ENCODE measurements around the gene PIP5K1A. TPM values are rescaled to one million over a fixed set of nuclear protein-coding genes. Genes with fewer than 3 reads are reported as not detected.
"Not testable (repeated sequence)": the region's sequence is repeated elsewhere in the genome, so short reads cannot be mapped to it uniquely, and the experiment has no call there.

The PIP5K1A gene
- total and polyA plus RNA-seq, 5 experiments from 2014 or later = 8.5 to 55.8 (median 11.0) TPM

DNA sequence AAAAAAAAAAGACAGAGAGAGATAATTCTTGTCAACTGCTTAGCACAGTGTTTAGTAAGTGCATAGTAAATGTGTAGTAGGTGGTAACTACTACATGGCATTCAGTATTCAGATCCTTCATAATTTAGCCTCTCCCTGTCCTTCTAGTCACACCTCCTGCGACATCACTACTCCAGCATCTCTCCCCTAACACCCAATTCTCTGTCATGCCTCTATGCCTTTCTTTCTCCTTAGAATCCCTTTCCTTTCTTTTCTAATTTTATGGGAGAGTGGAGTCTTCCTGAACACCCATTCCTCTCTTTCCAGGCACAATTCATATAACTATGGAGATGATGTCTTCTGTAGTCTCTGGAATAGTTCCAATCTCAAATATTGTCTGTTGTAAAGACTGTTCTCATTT, 4.5 kb upstream of the PIP5K1A start:
- H3K4me1 Mint-ChIP-seq = peaks cover 22 to 37% (median 33%) of the 10 kb centered on the region in 4 donors
- peaks cover 0 to 3% (median 0%) of the 10 kb centered on the region in 5 donors for H3K27me3 Mint-ChIP-seq
- ATAC-seq (no peak), DNase-seq (no peak)
- POLR2A ChIA-PET = interaction anchor here (0.6 kb wide), 1 partner anchor 81 kb away, joined by 3 read pairs; no protein-coding TSS in a partner anchor
- H3K4me3 Mint-ChIP-seq = no peak overlapping the region
- H3K36me3 Mint-ChIP-seq = peaks cover 0 to 4% (median 0%) of the 10 kb centered on the region in 3 donors
- H3K27ac Mint-ChIP-seq = no peak overlapping the region
- no peaks in the 10 kb centered on the region for H3K9me3 Mint-ChIP-seq

DNA sequence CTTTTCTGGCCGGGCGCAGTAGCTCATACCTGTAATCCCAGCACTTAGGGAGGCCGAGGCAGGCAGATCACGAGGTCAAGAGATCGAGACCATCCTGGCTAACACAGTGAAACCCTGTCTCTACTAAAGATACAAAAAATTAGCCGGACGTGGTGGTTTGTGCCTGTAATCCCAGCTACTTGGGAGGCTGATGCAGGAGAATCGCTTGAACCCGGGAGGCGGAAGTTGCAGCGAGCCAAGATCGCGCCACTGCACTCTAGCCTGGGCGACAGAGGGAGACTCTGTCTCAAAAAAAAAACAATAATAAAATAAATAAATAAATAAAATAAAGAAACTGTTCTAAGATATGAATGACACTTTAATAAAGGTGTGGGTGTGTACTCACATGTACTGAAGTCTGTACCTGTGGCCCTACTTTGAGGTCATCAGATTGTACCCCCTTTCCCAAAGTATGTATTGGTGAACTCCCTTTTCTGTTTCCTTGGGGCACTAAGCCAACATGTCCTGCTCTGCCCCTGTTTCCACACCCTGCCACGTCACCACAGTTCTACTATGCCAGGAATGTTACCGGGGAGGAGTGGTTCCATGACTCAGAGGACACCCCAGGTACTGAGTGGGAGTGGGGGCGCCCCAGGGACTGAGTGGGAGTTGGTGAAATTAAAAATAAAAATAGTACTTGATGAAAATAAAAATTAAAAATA, 3.3 kb upstream of the PIP5K1A start:
- not testable (repeated sequence) for H3K27ac Mint-ChIP-seq

DNA sequence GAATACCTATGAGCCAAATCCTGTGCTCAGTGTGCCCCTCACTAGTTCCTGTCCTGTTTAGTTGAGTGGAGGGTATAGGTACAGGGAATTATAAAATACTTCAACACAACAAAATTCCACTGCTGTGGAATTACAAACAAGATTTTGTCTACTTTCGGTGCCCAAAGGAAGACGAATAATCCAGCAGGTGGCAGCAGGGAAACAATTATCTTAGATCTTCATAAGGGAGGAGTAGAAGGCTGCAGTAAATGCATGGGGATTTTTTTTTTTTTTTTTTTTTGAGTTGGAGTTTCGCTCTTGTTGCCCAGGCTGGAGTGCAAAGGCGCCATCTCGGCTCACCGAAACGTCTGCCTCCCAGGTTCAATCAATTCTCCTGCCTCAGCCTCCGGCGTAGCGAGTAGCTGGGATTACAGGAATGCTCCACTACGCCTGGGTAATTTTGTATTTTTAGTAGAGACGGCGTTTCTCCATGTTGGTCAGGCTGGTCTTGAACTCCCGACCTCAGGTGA, 2.0 kb upstream of the PIP5K1A start:
- peaks cover 25 to 38% (median 33%) of the 10 kb centered on the region in 4 donors for H3K4me1 Mint-ChIP-seq
- H3K36me3 Mint-ChIP-seq = peaks cover 0 to 6% (median 3%) of the 10 kb centered on the region in 3 donors
- peak overlapping the region in 2 of 10 donors; percentile 58 to 66 for H3K27ac Mint-ChIP-seq
- ATAC-seq (peak; percentile 12 to 25), DNase-seq (peak in 9 of 10 donors; percentile 19 to 78 (median 51))
- POLR2A ChIA-PET = interaction anchor here (0.7 to 1.4 kb wide), 3 partner anchors 55 to 144 kb away, joined by 3 to 9 read pairs (median 4); no protein-coding TSS in a partner anchor
- peak overlapping the region in 6 of 10 donors; percentile 13 to 70 (median 42) for H3K4me3 Mint-ChIP-seq
- peaks cover 0 to 3% (median 0%) of the 10 kb centered on the region in 5 donors for H3K27me3 Mint-ChIP-seq
- no peaks in the 10 kb centered on the region for H3K9me3 Mint-ChIP-seq

More for the DNA sequence above, 3.3 kb upstream of the PIP5K1A start:
- DNase-seq, H3K27me3 Mint-ChIP-seq, H3K9me3 Mint-ChIP-seq, ATAC-seq, H3K36me3 Mint-ChIP-seq: not testable (repeated sequence)
- H3K4me1 Mint-ChIP-seq = peaks cover 27 to 37% (median 34%) of the 10 kb centered on the region in 4 donors
- peak overlapping the region in 1 of 10 donors; percentile 39 for H3K4me3 Mint-ChIP-seq
- POLR2A ChIA-PET = interaction anchor here (0.6 to 0.8 kb wide), 3 partner anchors 17 to 163 kb away, joined by 3 to 7 read pairs (median 4); no protein-coding TSS in a partner anchor

DNA sequence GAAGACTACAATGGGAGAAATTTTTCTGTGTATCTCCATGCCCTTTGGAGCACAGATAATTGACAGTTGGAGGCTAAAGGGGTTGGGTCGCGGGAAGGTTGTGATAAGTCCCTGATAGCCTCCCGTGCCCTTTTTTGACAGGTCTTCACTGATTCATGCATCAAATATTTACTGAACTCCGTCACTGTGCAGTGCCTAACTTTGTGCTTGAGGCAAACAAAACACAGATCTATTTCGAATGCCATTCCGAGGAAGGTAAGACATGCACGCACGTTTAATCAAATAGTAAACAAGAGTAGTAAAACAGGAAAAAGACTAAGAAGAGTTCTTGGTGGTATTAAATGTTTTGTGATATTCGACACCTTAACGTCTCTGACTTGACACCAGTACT, 494 bp upstream of the PIP5K1A start:
- no peak for DNase-seq
- H3K4me1 Mint-ChIP-seq = peaks cover 28 to 47% (median 41%) of the 10 kb centered on the region in 4 donors

DNA sequence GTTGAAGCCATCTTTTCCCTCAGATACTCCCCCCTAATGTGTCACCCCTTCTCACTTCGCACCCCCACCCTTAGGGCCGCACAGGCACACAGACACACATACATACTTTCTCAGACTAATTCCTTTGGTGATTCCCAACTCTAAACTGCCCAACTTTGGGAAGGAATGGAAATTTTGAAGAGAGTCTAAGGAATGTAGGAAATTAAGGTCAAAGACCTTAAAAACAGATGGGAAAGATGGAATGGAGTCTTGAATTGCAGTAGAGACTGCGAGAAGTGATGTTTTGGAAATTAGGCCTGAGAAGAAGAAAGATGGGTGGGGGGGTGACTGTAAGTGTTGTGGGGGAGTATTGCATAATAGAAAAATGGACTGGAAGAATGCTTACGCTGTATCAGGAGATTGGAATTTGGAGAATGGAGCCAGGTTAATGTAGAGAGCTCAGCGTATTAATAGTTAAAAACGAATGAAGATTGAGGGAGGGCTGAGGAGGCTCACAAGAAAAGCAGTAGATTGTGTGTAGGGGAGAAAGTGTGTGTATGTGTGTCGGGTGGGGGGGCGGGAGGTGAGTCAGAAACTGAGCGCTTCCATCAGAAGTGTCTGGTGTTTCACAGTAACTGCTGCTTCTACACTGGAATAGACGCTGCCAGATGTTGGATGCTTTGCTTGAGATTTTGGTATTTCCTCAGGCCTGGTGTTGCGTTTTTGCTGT, 1.7 kb downstream of the PIP5K1A start:
- peak overlapping the region; percentile 94 to 100 (median 97) for H3K4me3 Mint-ChIP-seq
- DNase-seq = no peak
- H3K27me3 Mint-ChIP-seq = peaks cover 0 to 3% (median 0%) of the 10 kb centered on the region in 5 donors
- peaks cover 0 to 31% (median 9%) of the 10 kb centered on the region in 3 donors for H3K36me3 Mint-ChIP-seq
- H3K4me1 Mint-ChIP-seq = peaks cover 30 to 63% (median 50%) of the 10 kb centered on the region in 4 donors
- peak overlapping the region; percentile 93 to 100 (median 97) for H3K27ac Mint-ChIP-seq
- POLR2A ChIA-PET = interaction anchor here (0.9 to 2.0 kb wide), 3 partner anchors 10 to 55 kb away, joined by 3 to 19 read pairs (median 5); partner anchors contain the start of genes PSMD4 and VPS72
- no peaks in the 10 kb centered on the region for H3K9me3 Mint-ChIP-seq
- no peak for ATAC-seq

More for the DNA sequence above, 494 bp upstream of the PIP5K1A start:
- ATAC-seq = no peak
- peak overlapping the region; percentile 94 to 100 (median 97) for H3K4me3 Mint-ChIP-seq
- peaks cover 0 to 16% (median 9%) of the 10 kb centered on the region in 3 donors for H3K36me3 Mint-ChIP-seq
- peaks cover 0 to 3% (median 0%) of the 10 kb centered on the region in 5 donors for H3K27me3 Mint-ChIP-seq
- POLR2A ChIA-PET = interaction anchor here (1.2 to 2.0 kb wide), 3 partner anchors 8 to 57 kb away, joined by 3 to 19 read pairs (median 4); partner anchors contain the start of genes PSMD4 and VPS72
- H3K27ac Mint-ChIP-seq = peak overlapping the region; percentile 93 to 100 (median 97)
- H3K9me3 Mint-ChIP-seq = no peaks in the 10 kb centered on the region

DNA sequence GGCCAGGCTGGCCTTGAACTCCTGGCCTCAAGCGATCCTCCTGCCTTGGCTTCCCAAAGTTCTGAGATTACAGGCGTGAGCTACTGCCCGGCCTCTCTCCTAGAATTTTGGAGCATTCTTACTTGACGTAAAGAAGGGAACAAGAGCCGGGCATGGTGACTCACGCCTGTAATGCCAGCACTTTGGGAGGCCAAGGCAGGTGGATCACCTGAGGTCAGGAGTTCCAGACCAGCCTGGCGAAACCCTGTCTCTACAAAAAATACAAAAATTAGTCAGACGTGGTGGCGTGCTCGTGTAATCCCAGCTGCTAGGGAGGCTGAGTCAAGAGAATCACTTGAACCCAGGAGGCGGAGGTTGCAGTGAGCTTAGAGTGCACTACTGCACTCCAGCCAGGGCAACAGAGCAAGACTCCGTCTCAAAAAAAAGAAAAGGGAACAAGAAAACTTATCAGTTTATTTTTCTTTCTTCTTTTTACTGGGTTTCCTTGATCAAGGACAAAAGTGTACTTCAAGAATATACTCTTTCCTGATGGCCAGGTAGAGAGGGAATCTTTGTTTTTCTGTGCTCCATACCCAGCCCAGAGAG, 7.1 kb downstream of the PIP5K1A start:
- peaks cover 0 to 73% (median 3%) of the 10 kb centered on the region in 3 donors for H3K36me3 Mint-ChIP-seq
- H3K9me3 Mint-ChIP-seq, DNase-seq, ATAC-seq, H3K27me3 Mint-ChIP-seq, H3K4me3 Mint-ChIP-seq: not testable (repeated sequence)
- H3K4me1 Mint-ChIP-seq = peaks cover 5 to 36% (median 24%) of the 10 kb centered on the region in 4 donors
- POLR2A ChIA-PET = interaction anchor here (2.0 kb wide), 1 partner anchor 16 kb away, joined by 6 read pairs; the partner anchor contains the start of gene VPS72
- peak overlapping the region in 3 of 10 donors; percentile 49 to 80 (median 73) for H3K27ac Mint-ChIP-seq

DNA sequence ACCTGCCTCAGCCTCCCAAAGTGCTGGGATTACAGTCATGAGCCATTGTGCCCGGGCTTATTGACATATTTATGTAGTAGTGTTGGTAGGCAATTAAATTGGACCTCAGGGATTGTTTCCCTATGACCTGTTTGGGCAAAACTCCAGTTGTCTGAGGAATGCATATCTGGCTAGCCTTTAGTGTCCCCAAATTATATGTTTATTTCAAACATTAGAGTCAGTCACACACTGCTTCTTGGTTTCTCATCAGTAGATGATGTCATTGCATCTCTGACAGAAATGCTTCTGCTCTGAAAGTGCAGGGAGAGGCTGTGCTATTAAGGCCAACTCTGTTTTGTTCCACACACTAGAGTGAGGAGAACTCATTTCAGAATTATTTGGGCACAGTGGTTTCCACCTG, 12.5 kb downstream of the PIP5K1A start:
- DNase-seq = no peak
- Mint-ChIP-seq H3K4me3 (peak overlapping the region in 1 of 10 donors; percentile 15), H3K9me3 (no peaks in the 10 kb centered on the region), H3K27ac (peak overlapping the region in 3 of 10 donors; percentile 5 to 92 (median 11)), H3K4me1 (peaks cover 6 to 39% (median 19%) of the 10 kb centered on the region in 4 donors), H3K27me3 (no peaks in the 10 kb centered on the region), H3K36me3 (peaks cover 0 to 76% (median 4%) of the 10 kb centered on the region in 3 donors)
- ATAC-seq = no peak
- POLR2A ChIA-PET = no interaction called here

DNA sequence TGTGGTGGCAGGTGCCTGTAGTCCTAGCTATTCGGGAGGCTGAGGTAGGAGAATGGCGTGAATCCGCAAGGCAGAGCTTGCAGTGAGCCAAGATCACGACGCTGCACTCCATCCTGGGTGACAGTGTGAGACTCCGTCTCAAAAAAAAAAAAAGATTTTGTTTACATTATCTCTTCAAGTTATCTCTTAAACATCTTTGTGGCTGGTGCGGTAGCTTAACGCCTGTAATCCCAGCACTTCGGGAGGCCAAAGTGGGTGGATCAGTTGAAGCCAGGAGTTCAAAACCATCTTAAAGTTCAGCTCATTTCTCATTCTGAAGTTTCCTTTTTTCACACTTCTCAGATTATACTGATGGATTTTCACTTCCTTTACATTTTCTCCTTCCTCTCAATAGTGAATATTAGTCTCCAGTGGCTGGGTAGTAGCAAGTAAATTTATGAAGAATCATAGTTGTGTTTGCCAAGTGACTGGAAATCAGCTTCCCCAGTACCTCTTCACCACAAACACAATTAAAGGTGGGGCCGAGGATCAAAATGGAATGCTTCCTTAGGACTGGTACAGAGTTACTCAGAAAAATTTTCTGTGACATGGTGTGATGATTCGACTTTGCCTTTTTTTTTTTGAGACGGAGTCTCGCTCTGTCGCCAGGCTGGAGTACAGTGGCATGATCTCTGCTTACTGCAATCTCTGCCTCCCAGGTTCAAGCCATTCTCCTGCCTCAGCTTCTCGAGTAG, 13.8 kb downstream of the PIP5K1A start:
- Mint-ChIP-seq H3K27ac (peak overlapping the region; percentile 11 to 92 (median 70)), H3K27me3 (no peaks in the 10 kb centered on the region), H3K9me3 (no peaks in the 10 kb centered on the region), H3K4me1 (peaks cover 9 to 41% (median 23%) of the 10 kb centered on the region in 4 donors), H3K4me3 (peak overlapping the region in 7 of 10 donors; percentile 22 to 68 (median 60)), H3K36me3 (peaks cover 0 to 70% (median 7%) of the 10 kb centered on the region in 3 donors)
- DNase-seq (no peak), ATAC-seq (no peak)
- POLR2A ChIA-PET = interaction anchor here (0.6 kb wide), 2 partner anchors 17 to 74 kb away, joined by 4 to 5 read pairs; no protein-coding TSS in a partner anchor

DNA sequence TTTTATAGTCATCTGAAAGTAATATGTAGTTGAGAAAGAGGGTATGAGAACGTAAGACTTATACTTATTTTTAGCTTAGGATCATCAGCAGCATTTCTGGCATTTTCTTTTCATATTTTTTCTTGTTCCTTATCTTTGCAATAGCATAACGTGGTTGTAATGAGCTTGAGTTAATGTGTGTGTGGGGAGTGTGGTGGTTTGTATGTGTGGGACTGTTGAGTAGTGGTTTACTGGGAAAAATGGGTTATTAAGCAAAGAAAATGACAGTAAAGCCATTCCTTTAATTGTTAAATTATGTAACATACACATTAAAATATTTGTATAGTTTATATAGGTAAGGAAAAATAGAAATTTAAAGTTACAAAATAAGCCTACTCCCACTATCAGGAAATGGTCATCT, 15.2 kb downstream of the PIP5K1A start:
- H3K36me3 Mint-ChIP-seq = peaks cover 0 to 59% (median 7%) of the 10 kb centered on the region in 3 donors
- no peaks in the 10 kb centered on the region for H3K9me3 Mint-ChIP-seq
- no peaks in the 10 kb centered on the region for H3K27me3 Mint-ChIP-seq
- DNase-seq (no peak), ATAC-seq (no peak)
- peak overlapping the region in 4 of 10 donors; percentile 1 to 27 (median 3) for H3K4me3 Mint-ChIP-seq
- H3K27ac Mint-ChIP-seq = peak overlapping the region in 5 of 10 donors; percentile 33 to 63 (median 52)
- H3K4me1 Mint-ChIP-seq = peaks cover 9 to 43% (median 27%) of the 10 kb centered on the region in 4 donors
- POLR2A ChIA-PET = no interaction called here

DNA sequence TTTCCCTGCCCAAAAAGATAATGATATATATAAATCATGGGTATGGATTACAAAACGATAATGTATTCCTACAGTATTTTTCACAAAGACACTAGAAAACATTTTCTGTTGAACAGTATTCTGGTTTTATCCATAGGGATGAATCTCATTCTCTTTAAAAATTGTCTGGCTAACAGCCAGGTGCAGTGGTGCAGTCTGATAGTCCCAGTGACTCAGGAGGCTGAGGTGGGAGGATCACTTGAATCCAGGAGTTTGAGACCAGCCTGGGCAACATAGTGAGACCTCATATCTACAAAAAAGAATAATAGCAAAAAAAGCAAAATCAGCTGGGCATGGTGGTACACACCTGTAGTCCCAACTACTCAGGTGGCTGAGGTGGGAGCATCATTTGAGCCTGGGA, 23.3 kb downstream of the PIP5K1A start:
- POLR2A ChIA-PET = no interaction called here
- Mint-ChIP-seq H3K27me3 (no peaks in the 10 kb centered on the region), H3K9me3 (no peaks in the 10 kb centered on the region), H3K4me3 (no peak overlapping the region), H3K4me1 (peaks cover 2 to 15% (median 8%) of the 10 kb centered on the region in 4 donors), H3K27ac (peak overlapping the region in 4 of 10 donors; percentile 19 to 40 (median 33)), H3K36me3 (peaks cover 0 to 44% (median 0%) of the 10 kb centered on the region in 3 donors)
- DNase-seq (no peak), ATAC-seq (no peak)

DNA sequence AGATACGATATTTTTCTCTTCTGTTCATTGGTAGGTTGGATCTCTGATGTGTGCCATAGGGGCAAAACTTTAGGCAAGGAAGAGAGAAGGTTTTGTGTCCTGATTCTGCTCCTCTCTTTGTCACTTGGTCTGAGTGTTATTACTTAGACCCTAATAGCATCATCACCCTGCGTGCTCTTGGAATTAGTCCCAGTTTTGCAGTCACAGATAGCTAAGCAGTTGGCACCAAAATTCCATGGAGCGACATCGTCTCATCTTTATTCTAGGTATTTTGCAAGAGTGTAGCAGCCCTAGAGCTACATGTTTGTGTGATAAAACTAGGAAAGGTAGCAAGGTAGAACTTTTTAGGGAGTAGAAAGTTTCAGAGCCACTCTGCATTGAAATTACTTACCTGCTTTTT, 23.8 kb downstream of the PIP5K1A start:
- Mint-ChIP-seq H3K4me3 (no peak overlapping the region), H3K36me3 (peaks cover 0 to 48% (median 0%) of the 10 kb centered on the region in 3 donors), H3K9me3 (no peaks in the 10 kb centered on the region), H3K4me1 (peaks cover 0 to 14% (median 7%) of the 10 kb centered on the region in 4 donors), H3K27me3 (no peaks in the 10 kb centered on the region), H3K27ac (peak overlapping the region in 2 of 10 donors; percentile 4 to 68)
- POLR2A ChIA-PET = no interaction called here
- ATAC-seq (no peak), DNase-seq (no peak)
